ENCODE measurements around the gene B3GAT1.

Gene B3GAT1

GRCh38 chr11:134407321-134407828, 4.7 kb downstream of the B3GAT1 start:
- DNase-seq (ENCODE audit: low read depth in 1 of 2, low spot score in 1 of 2): no peak
- TF ChIP-seq SPI1 (IDR thresholded peaks at IDR 0.05; ENCODE audit: borderline replicate concordance, low read depth) (no peak), POLR2AphosphoS5 (IDR thresholded peaks at IDR 0.05; ENCODE audit: low read depth) (no peak), REST (IDR thresholded peaks at IDR 0.05; ENCODE audit: insufficient replicate concordance, low read depth) (no peak), GABPA (IDR thresholded peaks at IDR 0.05; ENCODE audit: low read depth) (no peak), CTCF (IDR thresholded peaks at IDR 0.05; ENCODE audit: insufficient read depth, low read length) (no peak)
- Histone ChIP-seq H3K4me3 (replicated peaks; ENCODE audit: insufficient read depth, low read length) (no peak overlapping the region), H3K27ac (replicated peaks) (no peak overlapping the region), H3K27me3 (ENCODE audit: insufficient read depth, poor library complexity, severe bottlenecking) (peaks cover 8% of the 10 kb centered on the region)

- no peak for DNase-seq (ENCODE audit: low read depth in 1 of 2, low spot score in 1 of 2)
- TF ChIP-seq SPI1 (IDR thresholded peaks at IDR 0.05; ENCODE audit: borderline replicate concordance, low read depth): no peak
- no peak for TF ChIP-seq REST (IDR thresholded peaks at IDR 0.05; ENCODE audit: insufficient replicate concordance, low read depth)
- no peak for TF ChIP-seq CTCF (IDR thresholded peaks at IDR 0.05; ENCODE audit: insufficient read depth, low read length)
- TF ChIP-seq GABPA (IDR thresholded peaks at IDR 0.05; ENCODE audit: low read depth): no peak
- no peak for TF ChIP-seq POLR2AphosphoS5 (IDR thresholded peaks at IDR 0.05; ENCODE audit: low read depth)
- no peak overlapping the region for H3K4me3 ChIP-seq (replicated peaks; ENCODE audit: insufficient read depth, low read length)
These were observed 5.5 kb downstream of the B3GAT1 start for GRCh38 chr11:134406264-134407185.

GRCh38 chr11:134405841-134406240, 6.2 kb downstream of the B3GAT1 start:
- DNase-seq (ENCODE audit: low read depth in 1 of 2, low spot score in 1 of 2): no peak
- H3K27me3 ChIP-seq (ENCODE audit: insufficient read depth, poor library complexity, severe bottlenecking): peaks cover 2% of the 10 kb centered on the region
- no peak overlapping the region for H3K27ac ChIP-seq (replicated peaks)
- H3K4me3 ChIP-seq (replicated peaks; ENCODE audit: insufficient read depth, low read length): no peak overlapping the region
- TF ChIP-seq REST (IDR thresholded peaks at IDR 0.05; ENCODE audit: insufficient replicate concordance, low read depth) (no peak), CTCF (IDR thresholded peaks at IDR 0.05; ENCODE audit: insufficient read depth, low read length) (no peak), POLR2AphosphoS5 (IDR thresholded peaks at IDR 0.05; ENCODE audit: low read depth) (no peak), GABPA (IDR thresholded peaks at IDR 0.05; ENCODE audit: low read depth) (no peak), SPI1 (IDR thresholded peaks at IDR 0.05; ENCODE audit: borderline replicate concordance, low read depth) (no peak)

More at GRCh38 chr11:134406264-134407185, 5.5 kb downstream of the B3GAT1 start:
- Histone ChIP-seq H3K27ac (replicated peaks) (no peak overlapping the region), H3K27me3 (ENCODE audit: insufficient read depth, poor library complexity, severe bottlenecking) (peaks cover 8% of the 10 kb centered on the region)

Data from HL-60 (cell line).